Dendritic cell treated with granulocyte-macrophage colony-stimulating factor and Interleukin-4, amounts not matched to agents 40 ng/mL and 50 ng/mL, for 4 days (primary cell): ENCODE results near the gene DDIT4L.

ENCODE experiments used
- H3K27ac Mint-ChIP-seq: one replicate; pipeline ENCODE4 v1.8.0; 2022; ENCODE audit warnings: mild to moderate bottlenecking, mixed read lengths
- H3K27me3 Mint-ChIP-seq: one replicate; pipeline ENCODE4 v1.8.0; 2022; ENCODE audit warnings: mild to moderate bottlenecking, mixed read lengths
- H3K36me3 Mint-ChIP-seq: one replicate; pipeline ENCODE4 v1.8.0; 2022; ENCODE audit warnings: low read depth, mixed read lengths
- H3K4me1 Mint-ChIP-seq: one replicate; pipeline ENCODE4 v1.8.0; 2022; ENCODE audit warnings: low read depth, mixed read lengths
- H3K4me3 Mint-ChIP-seq: one replicate; pipeline ENCODE4 v1.8.0; 2022; ENCODE audit warnings: mild to moderate bottlenecking, moderate library complexity, mixed read lengths
- H3K9me3 Mint-ChIP-seq: one replicate; pipeline ENCODE4 v1.8.0; 2022; ENCODE audit warnings: mixed read lengths
- intact Hi-C: fragments of 100-400 bp; cut with micrococcal nuclease; formaldehyde crosslinking; loops from one replicate; pipeline ENCODE4 v1.15.0; 2022

The DDIT4L gene

DNA sequence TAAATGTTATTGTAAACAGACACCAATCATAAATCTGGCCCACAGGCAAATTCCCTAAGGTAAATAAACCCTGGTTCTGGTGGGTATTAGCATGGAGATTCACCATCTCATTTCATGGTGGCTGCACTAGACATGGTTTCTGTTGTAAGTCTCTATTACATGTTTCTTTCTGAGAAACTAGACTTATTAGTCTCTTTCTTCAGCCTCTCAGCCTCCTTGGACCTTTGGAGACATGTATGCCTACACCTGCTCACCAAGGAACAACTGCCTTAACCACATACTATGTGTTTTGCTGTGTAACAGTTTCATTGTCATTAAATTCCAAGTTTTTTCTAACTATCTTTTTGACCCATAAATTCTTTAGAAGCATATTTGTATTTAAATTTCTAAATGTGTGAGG lies 13.1 kb downstream of the DDIT4L start:
- no peaks in the 10 kb centered on the region for H3K4me1 Mint-ChIP-seq
- H3K27me3 Mint-ChIP-seq, result no peaks in the 10 kb centered on the region
- H3K9me3 Mint-ChIP-seq, result no peaks in the 10 kb centered on the region
- intact Hi-C loops, result no loop called here
- H3K36me3 Mint-ChIP-seq, result no peaks in the 10 kb centered on the region
- H3K4me3 Mint-ChIP-seq, result no peak overlapping the region
- H3K27ac Mint-ChIP-seq, result no peak overlapping the region

DNA sequence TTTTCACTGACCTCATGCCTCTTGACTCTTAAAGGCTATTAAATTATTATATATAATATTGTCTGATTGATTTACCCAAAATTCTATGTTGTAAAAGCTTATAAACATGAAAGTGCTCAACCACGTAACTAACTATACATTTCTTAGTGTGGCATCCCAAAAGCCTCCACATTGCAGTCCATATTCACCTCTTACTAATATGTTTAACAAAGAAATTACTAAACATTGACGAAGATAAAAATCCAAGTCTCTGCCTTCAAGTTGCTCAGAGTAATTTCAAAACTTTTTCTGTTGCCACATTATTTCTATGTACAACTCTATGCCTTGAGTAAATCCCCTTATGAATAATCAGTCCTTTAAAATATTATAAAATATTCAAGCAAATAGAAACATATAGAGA lies 14.4 kb downstream of the DDIT4L start:
- Mint-ChIP-seq H3K27me3 (no peaks in the 10 kb centered on the region), H3K36me3 (no peaks in the 10 kb centered on the region), H3K4me3 (no peak overlapping the region), H3K27ac (no peak overlapping the region), H3K9me3 (no peaks in the 10 kb centered on the region), H3K4me1 (no peaks in the 10 kb centered on the region)
- intact Hi-C loops, result no loop called here

DNA sequence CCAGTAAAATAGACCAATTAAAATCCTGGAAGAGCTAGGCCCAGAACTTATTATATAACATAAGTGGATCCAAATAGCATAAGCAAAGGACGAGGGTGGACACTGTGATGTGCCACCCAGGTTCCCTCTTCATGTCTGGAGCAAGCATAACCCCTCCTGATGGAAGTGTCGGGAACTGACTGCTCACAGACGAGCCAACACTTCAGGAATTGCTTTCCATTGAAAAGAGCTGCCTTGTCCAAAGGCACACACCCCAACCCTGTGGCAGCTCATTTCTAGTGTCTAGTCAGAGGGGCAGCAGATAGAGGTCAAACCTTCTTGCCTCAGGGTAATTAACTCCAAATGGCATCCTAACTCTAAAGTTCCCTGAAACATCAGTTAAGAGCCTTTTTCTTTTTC lies 15.3 kb downstream of the DDIT4L start:
- no peaks in the 10 kb centered on the region for H3K27me3 Mint-ChIP-seq
- H3K27ac Mint-ChIP-seq, result no peak overlapping the region
- H3K4me3 Mint-ChIP-seq, result no peak overlapping the region
- intact Hi-C loops, result no loop called here
- H3K9me3 Mint-ChIP-seq, result no peaks in the 10 kb centered on the region
- no peaks in the 10 kb centered on the region for H3K4me1 Mint-ChIP-seq
- no peaks in the 10 kb centered on the region for H3K36me3 Mint-ChIP-seq

DNA sequence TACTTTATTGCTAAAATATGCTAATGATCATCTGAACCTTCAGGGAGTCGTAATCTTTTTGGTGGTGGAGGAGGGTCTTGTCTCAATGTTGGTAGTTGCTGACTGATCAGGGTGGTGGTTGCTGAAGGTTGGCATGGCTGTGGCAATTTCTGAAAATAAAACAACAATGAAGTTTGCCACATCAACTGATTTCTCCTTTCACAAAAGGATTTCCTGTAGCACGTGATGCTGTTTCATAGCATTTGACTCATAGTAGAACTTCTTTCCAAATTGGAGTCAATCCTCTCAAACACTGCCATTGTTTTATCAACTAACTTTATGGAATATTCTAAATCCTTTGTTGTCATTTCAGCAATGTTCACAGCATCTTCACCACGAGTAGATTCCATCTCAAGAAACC lies 19.3 kb downstream of the DDIT4L start:
- Mint-ChIP-seq H3K27me3 (no peaks in the 10 kb centered on the region), H3K9me3 (no peaks in the 10 kb centered on the region), H3K27ac (no peak overlapping the region), H3K4me3 (no peak overlapping the region), H3K4me1 (no peaks in the 10 kb centered on the region), H3K36me3 (no peaks in the 10 kb centered on the region)
- intact Hi-C loops, result no loop called here

DNA sequence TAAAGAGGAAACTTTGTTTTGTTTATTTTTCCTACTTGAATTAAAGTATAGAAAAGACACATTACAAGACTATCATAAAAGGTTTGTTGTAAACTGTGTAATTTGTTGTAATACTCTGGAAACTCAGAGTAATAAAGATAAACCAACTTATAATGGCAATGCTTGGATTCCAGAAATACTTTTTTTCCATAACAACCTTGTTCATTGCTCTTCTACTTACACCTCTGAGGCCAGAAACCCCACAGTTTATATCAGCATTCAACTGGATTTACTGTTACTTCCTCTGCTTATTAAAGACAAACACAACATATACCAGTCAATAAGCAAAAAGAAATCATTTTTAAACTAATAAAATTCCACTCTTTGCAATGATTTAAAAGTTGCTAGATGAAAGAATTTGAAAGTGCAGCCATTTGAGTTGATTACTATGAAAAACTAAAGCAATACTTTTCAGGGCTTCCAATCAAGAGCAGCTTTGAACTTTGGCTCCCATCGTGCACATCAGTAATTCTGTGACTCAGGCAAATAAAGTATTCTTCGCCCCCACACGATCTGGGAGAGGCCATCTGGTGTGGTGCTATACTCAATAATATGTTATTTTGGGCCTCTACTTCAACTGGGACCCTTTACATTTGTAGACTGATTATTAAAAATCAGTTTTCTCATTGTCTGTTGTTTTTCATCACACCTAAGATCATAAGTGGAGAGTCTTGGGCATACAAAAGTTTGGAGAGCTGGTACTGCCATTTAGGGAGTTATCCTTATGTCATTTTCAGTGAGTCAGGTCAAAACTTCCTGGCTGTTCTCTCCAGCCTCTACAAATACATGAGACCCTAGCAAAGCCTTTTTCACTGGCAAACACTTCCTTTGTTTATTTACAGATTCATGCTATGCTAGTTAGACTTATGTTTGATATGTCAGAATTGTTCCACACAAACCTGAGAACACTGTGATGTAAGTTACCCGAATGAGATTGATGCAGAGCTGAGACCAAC lies 20.5 kb downstream of the DDIT4L start:
- H3K27me3 Mint-ChIP-seq, result no peaks in the 10 kb centered on the region
- no peaks in the 10 kb centered on the region for H3K36me3 Mint-ChIP-seq
- H3K9me3 Mint-ChIP-seq, result no peaks in the 10 kb centered on the region
- intact Hi-C loops, result no loop called here
- no peak overlapping the region for H3K27ac Mint-ChIP-seq
- no peaks in the 10 kb centered on the region for H3K4me1 Mint-ChIP-seq
- H3K4me3 Mint-ChIP-seq, result no peak overlapping the region

DNA sequence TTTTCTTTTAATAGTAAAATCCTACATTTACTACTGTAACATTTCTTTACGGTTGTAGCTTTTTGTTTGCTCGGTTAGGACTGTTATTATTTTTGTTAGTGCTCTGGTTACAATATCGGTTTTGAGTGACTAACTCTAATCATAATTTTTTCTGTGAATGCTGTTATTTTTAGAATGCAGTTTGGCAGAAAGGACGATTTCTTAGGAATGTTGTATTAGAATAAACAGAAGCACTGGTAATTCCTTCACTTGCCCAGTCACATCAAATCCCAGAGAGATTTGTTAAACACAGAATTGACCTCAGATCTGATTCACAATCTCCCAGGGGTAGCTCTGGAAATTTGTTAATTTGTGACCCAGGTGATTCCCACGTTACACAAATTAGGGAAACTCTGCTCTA lies 21.7 kb downstream of the DDIT4L start:
- no peaks in the 10 kb centered on the region for H3K27me3 Mint-ChIP-seq
- no peak overlapping the region for H3K27ac Mint-ChIP-seq
- no peaks in the 10 kb centered on the region for H3K36me3 Mint-ChIP-seq
- H3K9me3 Mint-ChIP-seq, result no peaks in the 10 kb centered on the region
- no peaks in the 10 kb centered on the region for H3K4me1 Mint-ChIP-seq
- H3K4me3 Mint-ChIP-seq, result no peak overlapping the region
- intact Hi-C loops, result no loop called here

DNA sequence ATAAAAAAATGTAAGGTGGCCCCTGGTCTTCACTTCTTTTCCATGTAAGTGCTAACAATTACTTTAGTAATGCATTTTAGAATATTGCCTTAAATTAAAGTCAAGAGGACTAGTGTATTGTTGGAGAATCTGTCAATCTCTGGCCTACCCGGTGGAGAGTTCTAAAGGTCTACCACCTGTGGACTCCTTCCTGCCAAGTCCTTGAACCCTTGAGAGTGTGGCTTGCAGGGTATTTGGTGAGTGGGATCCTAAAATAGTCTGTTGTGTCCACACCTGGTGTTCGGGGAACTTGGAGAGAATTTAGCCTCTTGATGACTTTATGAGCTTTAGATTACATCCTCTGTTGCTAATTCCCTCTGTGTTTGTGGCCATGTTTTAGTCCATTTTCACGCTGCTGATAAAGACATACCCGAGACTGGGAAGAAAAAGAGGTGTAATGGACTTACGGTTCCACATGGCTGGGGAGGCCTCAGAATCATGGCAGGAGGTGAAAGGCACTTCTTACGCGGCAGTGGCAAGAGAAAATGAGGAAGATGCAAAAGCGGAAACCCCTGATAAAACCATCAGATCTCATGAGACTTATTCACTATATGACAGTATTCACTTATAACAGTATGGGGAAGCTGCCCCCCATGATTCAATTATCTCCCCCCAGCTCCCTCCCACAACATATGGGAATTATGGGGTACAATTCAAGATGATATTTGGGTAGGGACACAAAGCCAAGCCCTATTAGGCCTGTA lies 23.8 kb downstream of the DDIT4L start:
- Mint-ChIP-seq H3K4me1 (no peaks in the 10 kb centered on the region), H3K27ac (no peak overlapping the region), H3K4me3 (no peak overlapping the region), H3K36me3 (no peaks in the 10 kb centered on the region), H3K9me3 (peaks cover 10% of the 10 kb centered on the region), H3K27me3 (no peaks in the 10 kb centered on the region)
- intact Hi-C loops, result no loop called here

DNA sequence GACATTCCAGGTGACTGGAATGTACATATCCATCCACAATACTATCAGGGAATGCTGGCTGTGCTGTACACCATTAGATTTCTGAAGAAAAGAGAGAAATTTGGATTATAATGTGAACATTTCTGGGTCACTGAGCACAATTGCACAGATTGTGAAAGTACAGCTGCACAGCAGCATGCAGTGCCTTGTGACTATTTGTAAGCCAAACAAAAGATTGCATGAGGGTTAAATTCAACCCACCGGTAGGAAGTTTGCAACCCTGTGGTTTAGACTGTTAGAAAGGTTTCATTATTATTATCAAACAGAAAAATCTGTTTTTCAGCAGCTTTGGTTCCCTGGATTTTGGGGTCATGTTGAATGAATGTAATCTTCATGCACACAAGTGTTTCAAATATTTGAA lies 24.5 kb downstream of the DDIT4L start:
- no peaks in the 10 kb centered on the region for H3K4me1 Mint-ChIP-seq
- intact Hi-C loops, result no loop called here
- no peak overlapping the region for H3K27ac Mint-ChIP-seq
- no peaks in the 10 kb centered on the region for H3K27me3 Mint-ChIP-seq
- H3K36me3 Mint-ChIP-seq, result no peaks in the 10 kb centered on the region
- H3K9me3 Mint-ChIP-seq, result peaks cover 10% of the 10 kb centered on the region
- H3K4me3 Mint-ChIP-seq, result no peak overlapping the region

DNA sequence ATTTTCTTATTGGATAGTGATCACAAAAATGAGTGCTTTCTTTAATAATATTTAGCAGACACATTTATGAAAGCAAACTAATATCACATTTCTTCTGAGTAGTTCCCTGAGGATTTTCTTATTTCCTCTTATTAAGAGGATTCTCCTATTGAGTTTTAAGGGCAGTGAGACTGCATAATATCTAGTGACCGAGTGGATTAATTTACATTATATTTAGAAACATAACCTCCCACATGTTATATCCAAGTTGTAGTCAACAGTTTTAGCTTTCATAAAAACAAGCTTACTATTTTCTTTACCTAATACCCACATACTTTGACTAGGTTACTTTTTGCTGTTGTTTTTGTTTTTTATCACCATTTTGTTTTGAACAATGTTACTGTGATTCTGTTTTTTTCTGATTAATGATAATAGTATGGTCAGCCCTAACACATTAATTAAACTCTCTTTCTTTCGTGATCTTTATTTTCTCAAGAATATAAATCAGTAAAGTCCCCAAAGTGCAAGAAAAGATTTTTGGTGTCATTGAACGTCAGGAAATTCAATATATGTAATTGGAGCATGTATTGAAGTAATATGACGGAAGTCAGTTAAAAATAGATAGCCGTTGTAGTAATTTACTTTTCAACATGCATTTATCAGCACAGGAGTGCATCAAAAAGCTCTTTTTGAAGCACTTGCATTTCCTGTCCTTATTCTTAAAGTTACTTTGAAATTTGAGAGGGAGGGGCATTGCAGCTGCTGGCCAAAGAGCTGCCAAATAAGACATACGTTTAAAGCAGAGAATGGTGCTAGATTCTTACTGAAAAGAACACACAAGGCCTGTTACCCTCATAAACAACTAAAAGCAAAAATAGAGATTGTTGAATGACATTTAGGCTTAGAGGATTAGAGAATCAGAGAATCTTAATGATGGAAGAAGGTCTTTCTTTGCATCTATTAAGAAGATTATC lies 25.2 kb downstream of the DDIT4L start:
- intact Hi-C loops, result no loop called here
- Mint-ChIP-seq H3K36me3 (no peaks in the 10 kb centered on the region), H3K27me3 (no peaks in the 10 kb centered on the region), H3K4me3 (no peak overlapping the region), H3K9me3 (peaks cover 16% of the 10 kb centered on the region), H3K4me1 (no peaks in the 10 kb centered on the region), H3K27ac (no peak overlapping the region)

DNA sequence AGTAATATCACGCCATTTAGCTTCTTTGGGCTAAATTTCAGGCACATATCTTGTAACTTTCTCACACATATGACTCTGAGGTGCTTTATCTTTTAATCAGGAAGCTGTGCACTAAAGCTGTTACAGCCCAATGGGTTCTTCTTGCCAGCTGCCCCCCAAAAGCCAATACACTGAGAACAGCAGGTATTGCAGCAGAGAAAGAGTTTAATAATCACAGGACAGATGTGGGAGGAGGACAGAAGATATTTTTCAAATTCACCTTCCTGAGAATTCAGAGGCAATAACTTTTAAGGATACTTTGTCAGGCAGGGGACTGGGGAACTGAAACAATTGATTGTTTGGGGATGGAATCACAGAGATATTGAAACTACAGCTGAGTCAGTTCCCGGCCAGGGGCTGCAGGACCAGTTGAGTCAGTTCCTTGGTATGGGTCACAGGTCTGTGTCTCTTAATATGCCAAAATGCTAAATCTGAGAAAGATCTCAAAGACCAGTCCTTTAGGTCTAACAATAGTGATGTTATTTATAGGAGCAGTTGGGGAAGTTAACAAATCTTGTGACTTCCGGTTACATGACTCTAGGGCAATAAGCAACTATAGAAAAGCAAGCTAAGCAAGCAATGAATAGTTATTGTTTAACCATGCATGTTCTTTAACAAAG lies 28.1 kb downstream of the DDIT4L start:
- Mint-ChIP-seq H3K4me3 (no peak overlapping the region), H3K27me3 (no peaks in the 10 kb centered on the region), H3K27ac (no peak overlapping the region), H3K4me1 (no peaks in the 10 kb centered on the region), H3K36me3 (no peaks in the 10 kb centered on the region), H3K9me3 (peaks cover 29% of the 10 kb centered on the region)
- intact Hi-C loops, result no loop called here

DNA sequence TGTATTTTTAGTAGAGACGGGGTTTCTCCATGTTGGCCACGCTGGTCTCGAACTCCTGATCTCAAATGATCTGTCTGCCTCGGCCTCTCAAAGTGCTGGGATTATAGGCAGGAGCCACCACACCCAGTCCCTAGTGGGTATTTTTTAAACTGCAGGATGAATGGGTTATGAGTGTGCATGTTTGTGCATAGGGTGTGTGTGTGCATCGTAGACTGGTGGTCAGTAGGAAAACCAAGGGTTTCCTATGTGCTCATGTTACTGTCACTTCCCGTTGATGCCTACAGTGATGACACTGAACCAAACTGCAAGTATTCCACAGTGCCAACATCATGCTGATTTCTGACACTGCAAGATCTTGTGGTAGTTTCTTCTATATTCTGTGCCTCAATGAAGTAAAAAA lies 41.1 kb downstream of the DDIT4L start:
- intact Hi-C loops, result no loop called here
- Mint-ChIP-seq H3K27ac (no peak overlapping the region), H3K4me1 (no peaks in the 10 kb centered on the region), H3K27me3 (no peaks in the 10 kb centered on the region), H3K4me3 (no peak overlapping the region), H3K9me3 (no peaks in the 10 kb centered on the region), H3K36me3 (no peaks in the 10 kb centered on the region)

DNA sequence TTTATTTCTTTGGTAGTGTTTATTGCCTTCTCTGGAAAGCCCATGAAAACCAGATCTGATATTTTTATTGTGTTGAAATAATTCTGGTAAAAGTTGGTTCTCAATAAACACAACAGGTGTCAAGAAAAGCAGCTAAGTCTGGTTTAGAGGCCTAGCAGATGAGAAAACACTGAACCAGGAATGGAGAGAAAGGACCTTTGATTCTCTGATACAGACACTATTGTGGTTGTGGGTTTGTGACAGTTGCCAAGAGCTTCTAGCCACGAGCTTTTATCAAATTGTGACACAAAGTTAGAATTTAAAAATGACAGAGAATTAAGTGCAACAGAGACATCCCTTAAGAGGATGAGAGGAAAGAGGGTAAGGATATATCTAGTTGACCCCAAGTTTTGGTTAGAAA lies 42.6 kb downstream of the DDIT4L start:
- Mint-ChIP-seq H3K27me3 (no peaks in the 10 kb centered on the region), H3K27ac (no peak overlapping the region), H3K4me3 (no peak overlapping the region), H3K4me1 (no peaks in the 10 kb centered on the region), H3K9me3 (no peaks in the 10 kb centered on the region), H3K36me3 (no peaks in the 10 kb centered on the region)
- intact Hi-C loops, result no loop called here

DNA sequence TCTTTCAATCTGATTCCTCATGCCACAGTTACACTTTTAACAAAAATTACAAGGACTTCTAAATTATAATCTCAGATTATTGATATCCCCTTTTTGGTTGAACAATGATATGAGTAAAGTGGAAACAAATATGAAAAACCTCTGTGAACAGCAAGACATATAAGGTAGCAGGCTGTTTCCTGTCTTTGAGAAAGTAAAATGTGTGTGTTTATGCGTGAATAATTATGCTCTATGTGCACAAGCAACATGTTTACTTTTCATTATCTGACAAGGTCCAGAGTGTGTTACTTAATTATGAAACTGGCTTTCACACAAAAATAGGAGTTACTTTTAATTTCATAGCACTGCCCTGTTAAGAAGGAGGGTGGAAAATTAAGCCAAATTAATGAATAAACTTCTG lies 43.1 kb downstream of the DDIT4L start:
- Mint-ChIP-seq H3K4me3 (no peak overlapping the region), H3K4me1 (no peaks in the 10 kb centered on the region), H3K9me3 (no peaks in the 10 kb centered on the region), H3K27ac (no peak overlapping the region), H3K36me3 (no peaks in the 10 kb centered on the region), H3K27me3 (no peaks in the 10 kb centered on the region)
- intact Hi-C loops, result no loop called here
